ENCODE results near the gene NAMPT. TPM values are rescaled to one million over a fixed set of nuclear protein-coding genes. Genes with fewer than 3 reads are reported as not detected.

NAMPT gene
- total RNA-seq = 100 to 1,000 TPM in 3 of 4 donors, 10 to 100 TPM in 1; 96.7 to 239 (median 189) TPM

DNA sequence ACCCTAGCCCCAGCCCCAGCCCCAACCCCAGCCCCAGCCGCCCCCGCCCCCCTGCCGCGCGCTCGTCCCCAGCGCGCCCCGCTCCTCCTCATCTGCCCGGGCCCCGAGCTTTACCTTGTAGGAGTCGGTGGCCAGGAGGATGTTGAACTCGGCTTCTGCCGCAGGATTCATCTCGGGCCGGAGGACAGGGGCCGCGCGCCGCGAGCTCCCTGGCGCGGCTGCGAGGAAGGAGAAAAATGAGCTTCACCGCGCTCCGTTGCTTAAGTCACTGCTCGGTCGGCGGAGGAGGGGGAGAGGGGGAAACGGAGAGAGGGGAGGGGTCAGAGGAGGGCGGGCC is at the start of gene NAMPT:
Gene NAMPT (minus strand): TSS at position 270 of the 337 bp plus-strand sequence. CDS start 99 bp downstream, at position 171.
- no peaks in the 10 kb centered on the region for H3K9me3 ChIP-seq
- DNase-seq (ENCODE audit: low spot score in 2 of 2) = peak in 1 of 2 donors; percentile 97
- H3K4me1 ChIP-seq = peaks cover 54% of the 10 kb centered on the region
- peak within 1 kb of the TSS; percentile 98 for H3K27ac ChIP-seq
- WGBS = 0% methylated on average over 3 of the region's 32 CpGs
- no peaks in the 10 kb centered on the region for H3K36me3 ChIP-seq
- H3K27me3 ChIP-seq = no peaks in the 10 kb centered on the region
- TF ChIP-seq, protein P1, sequence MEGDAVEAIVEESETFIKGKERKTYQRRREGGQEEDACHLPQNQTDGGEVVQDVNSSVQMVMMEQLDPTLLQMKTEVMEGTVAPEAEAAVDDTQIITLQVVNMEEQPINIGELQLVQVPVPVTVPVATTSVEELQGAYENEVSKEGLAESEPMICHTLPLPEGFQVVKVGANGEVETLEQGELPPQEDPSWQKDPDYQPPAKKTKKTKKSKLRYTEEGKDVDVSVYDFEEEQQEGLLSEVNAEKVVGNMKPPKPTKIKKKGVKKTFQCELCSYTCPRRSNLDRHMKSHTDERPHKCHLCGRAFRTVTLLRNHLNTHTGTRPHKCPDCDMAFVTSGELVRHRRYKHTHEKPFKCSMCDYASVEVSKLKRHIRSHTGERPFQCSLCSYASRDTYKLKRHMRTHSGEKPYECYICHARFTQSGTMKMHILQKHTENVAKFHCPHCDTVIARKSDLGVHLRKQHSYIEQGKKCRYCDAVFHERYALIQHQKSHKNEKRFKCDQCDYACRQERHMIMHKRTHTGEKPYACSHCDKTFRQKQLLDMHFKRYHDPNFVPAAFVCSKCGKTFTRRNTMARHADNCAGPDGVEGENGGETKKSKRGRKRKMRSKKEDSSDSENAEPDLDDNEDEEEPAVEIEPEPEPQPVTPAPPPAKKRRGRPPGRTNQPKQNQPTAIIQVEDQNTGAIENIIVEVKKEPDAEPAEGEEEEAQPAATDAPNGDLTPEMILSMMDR (IDR thresholded peaks at IDR 0.05) = no peak
- TF ChIP-seq EP300 (IDR thresholded peaks at IDR 0.05) = no peak
- TF ChIP-seq POLR2A (IDR thresholded peaks at IDR 0.05) = peak; percentile 85 to 89
- TF ChIP-seq POLR2AphosphoS5 (IDR thresholded peaks at IDR 0.05) = peak in 2 of 3 donors; percentile 21 to 60
- peak within 1 kb of the TSS; percentile 82 for H3K4me3 ChIP-seq

- peaks cover 15% of the 10 kb centered on the region for H3K4me1 ChIP-seq
- H3K27me3 ChIP-seq = no peaks in the 10 kb centered on the region
- no peaks in the 10 kb centered on the region for H3K9me3 ChIP-seq
- H3K36me3 ChIP-seq = no peaks in the 10 kb centered on the region
- WGBS = 51% methylated on average over 4 of the region's 4 CpGs
- H3K27ac ChIP-seq = no peak overlapping the region
- TF ChIP-seq EP300 (IDR thresholded peaks at IDR 0.05) = no peak
- TF ChIP-seq POLR2A (IDR thresholded peaks at IDR 0.05) = no peak
- TF ChIP-seq, protein P1 (IDR thresholded peaks at IDR 0.05) = no peak
- TF ChIP-seq POLR2AphosphoS5 (IDR thresholded peaks at IDR 0.05) = no peak
- DNase-seq (ENCODE audit: low spot score in 2 of 2) = no peak
- H3K4me3 ChIP-seq = no peak overlapping the region
These were observed 47.4 kb upstream of the NAMPT start for GRCh38 chr7:106332201-106332600.

DNA sequence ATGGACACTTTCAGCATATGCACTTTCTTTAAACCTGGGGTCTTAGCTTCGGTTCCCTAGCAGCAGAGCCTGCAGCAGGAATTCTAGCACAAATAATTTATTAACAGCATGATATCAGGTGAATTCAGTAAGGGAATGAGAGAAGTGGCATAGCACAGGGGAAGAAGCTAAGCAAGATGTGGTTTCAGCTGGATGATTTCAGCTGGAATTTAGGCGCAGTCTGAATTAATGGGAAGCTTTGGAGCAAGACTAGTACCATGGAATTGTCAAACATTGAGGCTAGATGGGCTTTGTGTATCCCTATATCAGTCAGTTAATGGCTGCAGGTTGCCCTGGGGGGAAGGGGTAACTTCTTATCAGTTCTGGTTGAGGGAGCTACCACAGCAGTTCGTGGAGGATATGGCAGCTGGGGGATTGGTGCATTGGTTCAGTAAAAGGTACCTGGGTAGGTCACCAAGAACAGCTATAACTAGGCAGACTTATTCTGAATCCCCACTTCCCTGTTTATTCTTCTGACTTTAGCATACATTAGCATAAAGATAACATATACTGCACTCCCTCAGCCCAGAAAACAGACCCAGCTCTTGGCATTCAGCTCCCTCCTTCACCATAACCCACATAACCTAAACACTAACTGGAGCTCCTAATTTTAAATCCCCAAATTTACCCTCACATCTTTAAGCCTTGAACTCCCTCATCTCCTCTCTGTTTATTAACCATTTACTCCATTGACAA is 46.8 kb upstream of the NAMPT start:
- no peak overlapping the region for H3K4me3 ChIP-seq
- H3K4me1 ChIP-seq = peaks cover 15% of the 10 kb centered on the region
- H3K36me3 ChIP-seq = no peaks in the 10 kb centered on the region
- H3K27ac ChIP-seq = no peak overlapping the region
- no peak for DNase-seq (ENCODE audit: low spot score in 2 of 2)
- H3K27me3 ChIP-seq = no peaks in the 10 kb centered on the region
- H3K9me3 ChIP-seq = no peaks in the 10 kb centered on the region
- WGBS = 76% methylated on average over 3 of the region's 3 CpGs
- TF ChIP-seq POLR2A (IDR thresholded peaks at IDR 0.05) (no peak), EP300 (IDR thresholded peaks at IDR 0.05) (no peak), POLR2AphosphoS5 (IDR thresholded peaks at IDR 0.05) (no peak)
- TF ChIP-seq, protein P1 (IDR thresholded peaks at IDR 0.05) = no peak

DNA sequence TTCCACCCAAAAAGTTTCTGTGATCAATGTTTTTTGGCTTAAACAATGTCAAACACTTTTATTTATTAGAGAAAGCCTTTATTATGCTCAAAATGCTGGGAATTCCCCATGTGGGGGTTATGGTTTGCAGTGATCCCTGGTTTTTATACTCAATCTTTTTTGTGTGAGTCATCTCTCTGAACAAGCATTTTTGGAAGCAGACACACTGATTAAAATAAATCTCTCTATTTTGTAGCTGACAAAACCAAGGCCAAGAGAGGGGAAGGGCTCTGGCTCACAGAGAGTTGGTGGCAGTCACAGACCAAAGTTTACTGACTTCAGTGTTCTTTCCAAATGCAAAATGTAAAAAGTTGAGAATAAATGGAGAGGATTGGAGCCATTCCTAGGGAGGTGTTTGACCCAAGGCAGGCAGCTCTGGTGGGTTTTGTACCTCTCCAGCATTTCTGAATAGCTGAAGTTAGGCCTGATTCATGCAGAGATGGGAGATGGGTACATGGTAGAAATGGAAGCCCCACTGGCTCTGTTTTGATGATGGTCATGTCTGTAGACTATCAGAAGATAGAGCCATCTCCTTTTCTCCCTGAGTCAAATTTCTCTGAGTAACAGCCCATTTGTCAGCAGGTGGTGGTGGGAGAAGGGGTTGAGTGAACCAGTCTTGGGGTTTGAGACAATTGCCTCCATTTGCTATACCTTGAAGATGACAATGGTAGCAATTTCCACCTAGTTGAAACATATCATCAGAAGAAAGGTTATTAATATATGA is 45.4 kb upstream of the NAMPT start:
- H3K27me3 ChIP-seq = no peaks in the 10 kb centered on the region
- no peaks in the 10 kb centered on the region for H3K9me3 ChIP-seq
- TF ChIP-seq POLR2AphosphoS5 (IDR thresholded peaks at IDR 0.05) = no peak
- TF ChIP-seq, protein P1 (IDR thresholded peaks at IDR 0.05) = no peak
- TF ChIP-seq POLR2A (IDR thresholded peaks at IDR 0.05) = no peak
- TF ChIP-seq EP300 (IDR thresholded peaks at IDR 0.05) = no peak
- H3K4me3 ChIP-seq = no peak overlapping the region
- H3K27ac ChIP-seq = no peak overlapping the region
- peaks cover 15% of the 10 kb centered on the region for H3K4me1 ChIP-seq
- H3K36me3 ChIP-seq = no peaks in the 10 kb centered on the region
- DNase-seq (ENCODE audit: low spot score in 2 of 2) = no peak

DNA sequence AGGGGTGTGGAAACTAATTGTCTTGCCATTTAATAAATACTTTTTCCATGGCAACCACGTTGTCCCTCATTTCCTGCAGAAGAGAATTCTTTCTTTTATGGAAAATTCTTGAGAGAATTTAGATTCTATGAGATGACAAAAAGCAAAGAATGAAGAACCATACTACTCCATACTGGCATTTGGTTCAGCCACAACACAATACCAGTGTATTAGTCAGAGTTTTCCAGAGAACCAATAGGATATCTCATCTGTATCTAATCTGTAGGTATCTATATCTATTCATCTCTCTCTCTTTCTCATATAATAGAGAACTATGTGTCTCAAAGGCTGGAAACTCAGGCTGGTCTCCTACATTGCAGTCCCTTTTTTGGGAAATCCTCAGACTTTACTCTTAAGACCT is 44.6 kb upstream of the NAMPT start:
- Histone ChIP-seq H3K27ac (no peak overlapping the region), H3K9me3 (no peaks in the 10 kb centered on the region), H3K36me3 (no peaks in the 10 kb centered on the region), H3K27me3 (no peaks in the 10 kb centered on the region), H3K4me3 (no peak overlapping the region), H3K4me1 (peaks cover 15% of the 10 kb centered on the region)
- WGBS = 12% methylated on average over 1 of the region's 1 CpG
- DNase-seq (ENCODE audit: low spot score in 2 of 2) = no peak
- no peak for TF ChIP-seq POLR2A (IDR thresholded peaks at IDR 0.05)
- TF ChIP-seq, protein P1 (IDR thresholded peaks at IDR 0.05) = no peak
- no peak for TF ChIP-seq POLR2AphosphoS5 (IDR thresholded peaks at IDR 0.05)
- TF ChIP-seq EP300 (IDR thresholded peaks at IDR 0.05) = no peak

Data from suprapubic skin (tissue), 4 donors.